Kidney epithelial cell (primary cell): ENCODE data around the gene PSD2. TPM values are rescaled to one million over a fixed set of nuclear protein-coding genes. Genes with fewer than 3 reads are reported as not detected.

Source experiments
- DNase-seq: peaks from one replicate; pipeline ENCODE4 v3.0.0-alpha.2; 2010; ENCODE audit warnings: low read depth
- H3K27me3 ChIP-seq: 2 replicates; pipeline ENCODE4 v1.6.0; 2011; ENCODE audit warnings: low read length; ENCODE audit not compliant: control insufficient read depth, insufficient read depth
- H3K36me3 ChIP-seq: 2 replicates; pipeline ENCODE4 v1.5.1; 2011; ENCODE audit warnings: low read length; ENCODE audit not compliant: control insufficient read depth, insufficient read depth
- H3K4me3 ChIP-seq: 2 replicates; pipeline ENCODE4 v1.5.1; 2011; ENCODE audit warnings: low read depth, mild to moderate bottlenecking, control low read depth, low read length
- total RNA-seq: library from RNA; depleted of rRNA; stranded (reverse); fragments of >200 nt; gene quantifications from 2 replicates; pipeline ENCODE4 v1.2.3, GENCODE V29; 2015
- TF ChIP-seq, protein P1 (sequence below): IDR thresholded peaks from 2 replicates; pipeline ENCODE4 v1.5.1; 2011; ENCODE audit warnings: mild to moderate bottlenecking, moderate library complexity, low read length, control low read depth, inconsistent platforms; ENCODE audit not compliant: insufficient read depth, poor library complexity, severe bottlenecking

Gene PSD2
- total RNA-seq, 1 donor from 2014 or later = 0.13 TPM

DNA sequence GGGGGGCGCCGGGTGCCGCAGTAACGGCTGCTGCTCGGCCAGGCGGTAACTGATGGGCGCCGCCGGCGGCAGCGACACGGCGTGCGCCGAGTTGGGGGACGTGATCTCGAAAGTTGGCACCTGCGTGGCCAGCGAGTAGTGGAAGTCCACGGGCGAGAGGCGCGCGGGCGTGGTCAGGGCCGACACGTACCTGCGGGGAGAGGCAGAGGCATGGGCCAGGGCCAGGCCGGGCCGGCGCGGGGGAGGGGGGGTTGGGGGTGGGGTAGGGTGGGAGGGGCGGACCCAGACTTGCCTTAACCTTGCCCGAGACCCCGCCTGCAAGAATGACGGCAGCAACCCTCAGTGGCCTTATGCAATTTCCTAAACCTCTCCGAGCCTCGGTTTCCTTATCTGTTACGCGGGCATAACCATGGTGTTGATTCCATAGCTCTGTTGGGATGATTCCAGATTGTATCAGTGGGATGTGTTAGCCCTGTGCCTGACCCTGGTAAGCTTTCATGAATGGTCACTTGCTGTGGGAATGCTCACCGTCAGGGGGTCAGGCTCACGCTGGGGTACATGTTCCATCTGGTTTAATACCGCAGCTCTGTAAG lies 53.0 kb downstream of the PSD2 start:
- no peak for DNase-seq
- TF ChIP-seq, protein P1, sequence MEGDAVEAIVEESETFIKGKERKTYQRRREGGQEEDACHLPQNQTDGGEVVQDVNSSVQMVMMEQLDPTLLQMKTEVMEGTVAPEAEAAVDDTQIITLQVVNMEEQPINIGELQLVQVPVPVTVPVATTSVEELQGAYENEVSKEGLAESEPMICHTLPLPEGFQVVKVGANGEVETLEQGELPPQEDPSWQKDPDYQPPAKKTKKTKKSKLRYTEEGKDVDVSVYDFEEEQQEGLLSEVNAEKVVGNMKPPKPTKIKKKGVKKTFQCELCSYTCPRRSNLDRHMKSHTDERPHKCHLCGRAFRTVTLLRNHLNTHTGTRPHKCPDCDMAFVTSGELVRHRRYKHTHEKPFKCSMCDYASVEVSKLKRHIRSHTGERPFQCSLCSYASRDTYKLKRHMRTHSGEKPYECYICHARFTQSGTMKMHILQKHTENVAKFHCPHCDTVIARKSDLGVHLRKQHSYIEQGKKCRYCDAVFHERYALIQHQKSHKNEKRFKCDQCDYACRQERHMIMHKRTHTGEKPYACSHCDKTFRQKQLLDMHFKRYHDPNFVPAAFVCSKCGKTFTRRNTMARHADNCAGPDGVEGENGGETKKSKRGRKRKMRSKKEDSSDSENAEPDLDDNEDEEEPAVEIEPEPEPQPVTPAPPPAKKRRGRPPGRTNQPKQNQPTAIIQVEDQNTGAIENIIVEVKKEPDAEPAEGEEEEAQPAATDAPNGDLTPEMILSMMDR = no peak
- Histone ChIP-seq H3K4me3 (peak overlapping the region; percentile 36), H3K27me3 (peaks cover 30% of the 10 kb centered on the region), H3K36me3 (no peaks in the 10 kb centered on the region)

DNA sequence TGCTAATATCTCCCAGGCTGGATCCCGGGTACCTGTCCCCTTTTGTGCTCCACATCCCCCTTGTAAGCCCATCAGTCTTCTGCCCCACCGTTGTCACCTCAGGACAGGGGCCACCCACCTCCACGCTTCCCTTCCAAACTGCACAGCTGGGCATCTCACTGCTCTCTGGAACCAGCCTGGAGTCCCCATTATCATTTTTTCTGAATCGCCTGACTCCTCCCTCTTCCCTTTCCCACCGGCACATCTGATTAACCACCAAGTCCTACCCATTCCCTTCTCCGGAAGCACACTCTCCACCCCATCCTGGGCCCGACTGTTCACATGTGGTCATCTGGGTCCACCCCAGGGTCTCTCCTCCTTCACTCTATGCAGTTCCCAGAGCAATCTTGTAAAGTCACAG lies 53.9 kb downstream of the PSD2 start:
- no peak for DNase-seq
- peaks cover 30% of the 10 kb centered on the region for H3K27me3 ChIP-seq
- H3K4me3 ChIP-seq = no peak overlapping the region
- no peaks in the 10 kb centered on the region for H3K36me3 ChIP-seq
- TF ChIP-seq, protein P1 = no peak

DNA sequence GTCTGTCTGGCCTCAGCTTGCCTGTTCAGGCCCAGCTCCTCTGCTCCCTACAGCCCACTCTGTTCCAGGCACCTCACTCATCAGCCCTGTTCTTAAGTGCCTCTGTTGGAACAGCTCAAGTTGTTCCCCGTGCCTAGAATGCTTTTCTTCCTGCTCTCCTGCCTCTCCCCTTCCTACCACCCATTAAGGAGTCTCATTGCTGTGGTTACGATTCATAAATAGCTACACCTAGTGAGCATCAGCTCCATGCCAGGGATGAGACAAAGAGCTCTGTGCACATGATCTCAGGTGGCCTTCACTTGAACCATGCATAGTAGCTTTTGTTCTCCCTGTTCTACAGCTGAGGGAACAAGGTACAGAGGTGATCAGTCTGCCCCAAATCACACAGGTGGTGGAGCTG lies 54.3 kb downstream of the PSD2 start:
- TF ChIP-seq, protein P1 = no peak
- H3K27me3 ChIP-seq = peaks cover 25% of the 10 kb centered on the region
- H3K4me3 ChIP-seq = no peak overlapping the region
- H3K36me3 ChIP-seq = no peaks in the 10 kb centered on the region
- DNase-seq = no peak

DNA sequence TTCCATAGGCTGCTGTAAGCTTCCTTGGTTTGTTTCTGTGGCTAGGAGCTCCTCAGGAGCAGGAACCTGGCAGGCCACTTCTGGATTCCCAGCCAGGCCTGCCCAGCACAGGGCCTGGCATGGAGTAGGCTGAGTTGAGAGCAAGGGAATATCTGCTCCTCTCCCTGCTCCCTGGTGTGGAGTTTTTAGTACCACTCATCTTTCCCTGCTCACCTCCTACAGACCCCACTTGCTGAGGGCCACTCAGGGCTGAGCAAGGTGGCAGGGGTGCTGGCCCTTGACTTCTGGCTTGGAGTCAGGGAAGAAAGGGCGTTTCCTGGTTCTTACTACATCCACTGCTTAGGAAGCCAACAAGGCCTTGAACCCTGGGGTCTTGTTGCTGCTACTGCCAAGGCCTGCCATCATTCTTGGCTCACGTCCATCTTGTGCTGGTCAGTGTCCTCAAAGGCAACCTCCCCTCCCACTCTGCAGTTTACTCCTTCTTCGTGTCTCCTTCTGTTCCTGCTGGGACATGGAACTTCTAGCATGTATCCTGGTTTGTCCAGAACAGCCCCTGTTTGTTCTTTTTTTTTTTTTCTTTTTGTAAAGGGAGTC lies 54.9 kb downstream of the PSD2 start:
- Histone ChIP-seq H3K27me3 (peaks cover 25% of the 10 kb centered on the region), H3K36me3 (no peaks in the 10 kb centered on the region), H3K4me3 (no peak overlapping the region)
- TF ChIP-seq, protein P1 = no peak
- DNase-seq = no peak

DNA sequence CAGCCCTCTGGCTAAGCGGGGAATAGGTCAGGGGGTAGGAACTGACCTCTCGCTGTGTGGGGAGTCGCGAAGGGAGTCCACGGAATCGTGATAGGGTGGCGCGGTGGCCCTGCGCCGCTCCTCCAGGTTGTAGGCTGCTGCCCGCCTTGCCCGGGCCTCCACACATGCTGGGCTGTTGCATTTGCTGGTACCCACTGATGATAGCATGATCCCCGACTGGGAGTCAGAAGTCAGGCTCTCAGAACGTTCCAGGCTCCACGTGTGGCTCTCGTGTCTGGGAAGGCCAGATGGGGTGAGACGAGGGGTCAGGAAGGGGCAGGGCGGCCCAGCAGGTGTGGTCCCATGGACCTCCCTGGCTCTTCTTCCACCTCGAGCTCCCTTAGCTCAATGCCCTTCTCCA lies 56.0 kb downstream of the PSD2 start:
- TF ChIP-seq, protein P1 = no peak
- Histone ChIP-seq H3K27me3 (peaks cover 15% of the 10 kb centered on the region), H3K36me3 (no peaks in the 10 kb centered on the region), H3K4me3 (no peak overlapping the region)
- no peak for DNase-seq

GRCh38 chr5:139852696-139853095 lies 57.1 kb downstream of the PSD2 start:
- DNase-seq = no peak
- Histone ChIP-seq H3K36me3 (no peaks in the 10 kb centered on the region), H3K4me3 (no peak overlapping the region), H3K27me3 (peaks cover 20% of the 10 kb centered on the region)
- TF ChIP-seq, protein P1 = no peak
